Esophagus squamous epithelium (tissue), 4 donors: ENCODE results near the gene SLC24A4.

Experiments used
- POLR2A ChIP-seq, 4 donors: fragments of 450-650 bp; IDR thresholded peaks; one replicate each; pipeline ENCODE4 v1.6.1; 2017; ENCODE audit warnings: antibody characterized with exemption in 4 of 4, mild to moderate bottlenecking in 4 of 4, moderate library complexity in 3 of 4
- TF ChIP-seq, protein P1 (sequence below), 6 experiments: fragments of 450-650 bp in 4 of 6; fragments of 200-600 bp in 2 of 6; sonication (generic) in 2 of 6; IDR thresholded peaks; one replicate each; pipeline ENCODE4 v1.5.1; 2016 to 2019; ENCODE audit warnings: antibody characterized with exemption in 6 of 6, mild to moderate bottlenecking in 4 of 6, moderate library complexity in 4 of 6

DNA sequence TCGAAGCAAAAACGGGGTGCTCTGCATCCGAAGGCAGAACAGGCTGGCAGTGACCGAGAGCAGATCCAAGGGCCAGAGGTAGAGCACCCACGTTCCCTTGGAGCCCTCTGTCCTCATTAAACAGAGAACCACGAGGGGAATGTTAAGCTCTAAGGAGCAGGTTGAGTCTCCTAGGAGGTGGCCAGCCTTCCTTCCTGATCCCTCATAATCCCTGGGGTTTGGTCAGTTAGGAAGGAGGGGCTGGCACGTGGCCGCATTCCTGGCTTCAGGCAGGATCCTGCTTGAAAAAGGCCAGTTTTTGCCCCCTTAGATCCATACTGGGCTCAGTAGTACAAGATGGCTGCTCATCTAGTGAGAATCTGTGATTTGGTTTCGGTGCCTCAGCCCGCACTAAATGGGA lies 57.2 kb downstream of the SLC24A4 start:
- TF ChIP-seq, protein P1, sequence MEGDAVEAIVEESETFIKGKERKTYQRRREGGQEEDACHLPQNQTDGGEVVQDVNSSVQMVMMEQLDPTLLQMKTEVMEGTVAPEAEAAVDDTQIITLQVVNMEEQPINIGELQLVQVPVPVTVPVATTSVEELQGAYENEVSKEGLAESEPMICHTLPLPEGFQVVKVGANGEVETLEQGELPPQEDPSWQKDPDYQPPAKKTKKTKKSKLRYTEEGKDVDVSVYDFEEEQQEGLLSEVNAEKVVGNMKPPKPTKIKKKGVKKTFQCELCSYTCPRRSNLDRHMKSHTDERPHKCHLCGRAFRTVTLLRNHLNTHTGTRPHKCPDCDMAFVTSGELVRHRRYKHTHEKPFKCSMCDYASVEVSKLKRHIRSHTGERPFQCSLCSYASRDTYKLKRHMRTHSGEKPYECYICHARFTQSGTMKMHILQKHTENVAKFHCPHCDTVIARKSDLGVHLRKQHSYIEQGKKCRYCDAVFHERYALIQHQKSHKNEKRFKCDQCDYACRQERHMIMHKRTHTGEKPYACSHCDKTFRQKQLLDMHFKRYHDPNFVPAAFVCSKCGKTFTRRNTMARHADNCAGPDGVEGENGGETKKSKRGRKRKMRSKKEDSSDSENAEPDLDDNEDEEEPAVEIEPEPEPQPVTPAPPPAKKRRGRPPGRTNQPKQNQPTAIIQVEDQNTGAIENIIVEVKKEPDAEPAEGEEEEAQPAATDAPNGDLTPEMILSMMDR (IDR thresholded peaks at IDR 0.05), result no peak
- TF ChIP-seq POLR2A (IDR thresholded peaks at IDR 0.05), result no peak
